Left renal pelvis (tissue), 4 donors: Measurements from ENCODE around the gene ADAMTS9. TPM values are rescaled to one million over a fixed set of nuclear protein-coding genes. Genes with fewer than 3 reads are reported as not detected.
A peak's percentile ranks its signal among the peaks of the same experiment; 100 is the strongest.

Experiments used
- DNase-seq, 4 donors: peaks; one replicate each; pipeline ENCODE4 v3.0.0-alpha.2; 2013; ENCODE audit warnings: low read depth in 4 of 4, low spot score in 3 of 4
- polyA plus RNA-seq, 4 donors: library from polyadenylated mRNA; unstranded; fragments of 120-200 nt; gene quantifications; one replicate each; pipeline ENCODE4 v1.2.1, GENCODE V29; 2013; ENCODE audit not compliant: insufficient read length in 4 of 4

The ADAMTS9 gene
- polyA plus RNA-seq, 4 donors, result 48.7 to 168 (median 142) TPM

- no peak for DNase-seq
Observed at GRCh38 chr3:64687086-64687780, 567 bp downstream of the ADAMTS9 start.

- DNase-seq, result peak in 1 of 4 donors; percentile 52
Observed at GRCh38 chr3:64686446-64686908, 1.3 kb downstream of the ADAMTS9 start.

GRCh38 chr3:64685800-64686445 is 1.9 kb downstream of the ADAMTS9 start:
- DNase-seq, result peak; percentile 91 to 94 (median 94)

GRCh38 chr3:64685331-64685799 is 2.4 kb downstream of the ADAMTS9 start:
- DNase-seq, result peak in 1 of 4 donors; percentile 36

- DNase-seq, result peak in 2 of 4 donors; percentile 52 to 64
Observed at GRCh38 chr3:64684715-64685261, 3.0 kb downstream of the ADAMTS9 start.

- no peak for DNase-seq
Observed at GRCh38 chr3:64681827-64682226, 6.0 kb downstream of the ADAMTS9 start.

GRCh38 chr3:64681015-64681414 is 6.8 kb downstream of the ADAMTS9 start:
- no peak for DNase-seq

- DNase-seq, result no peak
Observed at GRCh38 chr3:64680334-64680733, 7.5 kb downstream of the ADAMTS9 start.

- DNase-seq, result no peak
Observed at GRCh38 chr3:64677961-64678716, 9.7 kb downstream of the ADAMTS9 start.

- DNase-seq, result no peak
Observed at GRCh38 chr3:64676831-64677230, 11.0 kb downstream of the ADAMTS9 start.

- DNase-seq, result no peak
Observed at GRCh38 chr3:64675687-64676247, 12.0 kb downstream of the ADAMTS9 start.

- peak in 1 of 4 donors; percentile 39 for DNase-seq
Observed at GRCh38 chr3:64674591-64675076, 13.2 kb downstream of the ADAMTS9 start.

GRCh38 chr3:64673159-64673715 is 14.6 kb downstream of the ADAMTS9 start:
- DNase-seq, result no peak

- DNase-seq, result no peak
Observed at GRCh38 chr3:64668582-64669510, 19.0 kb downstream of the ADAMTS9 start.

GRCh38 chr3:64667887-64668581 is 19.8 kb downstream of the ADAMTS9 start:
- DNase-seq, result no peak

- DNase-seq, result no peak
Observed at GRCh38 chr3:64667138-64667537, 20.7 kb downstream of the ADAMTS9 start.

- peak in 1 of 4 donors; percentile 46 for DNase-seq
Observed at GRCh38 chr3:64666171-64666588, 21.6 kb downstream of the ADAMTS9 start.

GRCh38 chr3:64664397-64664796 is 23.4 kb downstream of the ADAMTS9 start:
- DNase-seq, result no peak
